ENCODE data around the gene MAGED4B.

MAGED4B gene

GRCh38 chrX:52034211-52034610 is 34.8 kb downstream of the MAGED4B start:
- H3K4me2 ChIP-seq (ENCODE audit: low read length): no peak overlapping the region
- no peaks in the 10 kb centered on the region for H4K20me1 ChIP-seq (ENCODE audit: insufficient read depth, low read length)
- no peak overlapping the region for H3K27ac ChIP-seq (ENCODE audit: low read length)
- H3K9ac ChIP-seq (ENCODE audit: low read length): no peak overlapping the region
- no peak overlapping the region for H3K4me3 ChIP-seq (ENCODE audit: low read length)
- H3K9me3 ChIP-seq (ENCODE audit: insufficient read depth, low read length): no peaks in the 10 kb centered on the region
- H2AFZ ChIP-seq (ENCODE audit: low read depth, low read length): no peak overlapping the region
- no peaks in the 10 kb centered on the region for H3K79me2 ChIP-seq (ENCODE audit: low read length)
- no peaks in the 10 kb centered on the region for H3K27me3 ChIP-seq (ENCODE audit: low read depth, low read length)
- H3K36me3 ChIP-seq (replicated peaks; ENCODE audit: low read depth, low read length): no peaks in the 10 kb centered on the region
- TF ChIP-seq CTCF (IDR thresholded peaks at IDR 0.05; ENCODE audit: low read depth, low read length) (no peak), EZH2phosphoT487 (IDR thresholded peaks at IDR 0.05; ENCODE audit: low read depth) (no peak)
- H3K4me1 ChIP-seq (ENCODE audit: low read length): no peaks in the 10 kb centered on the region

GRCh38 chrX:52031371-52031770 is 37.6 kb downstream of the MAGED4B start:
- H3K36me3 ChIP-seq (replicated peaks; ENCODE audit: low read depth, low read length): no peaks in the 10 kb centered on the region
- no peak for TF ChIP-seq EZH2phosphoT487 (IDR thresholded peaks at IDR 0.05; ENCODE audit: low read depth)
- no peak for TF ChIP-seq CTCF (IDR thresholded peaks at IDR 0.05; ENCODE audit: low read depth, low read length)
- H3K79me2 ChIP-seq (ENCODE audit: low read length): no peaks in the 10 kb centered on the region
- H4K20me1 ChIP-seq (ENCODE audit: insufficient read depth, low read length): no peaks in the 10 kb centered on the region
- no peaks in the 10 kb centered on the region for H3K9me3 ChIP-seq (ENCODE audit: insufficient read depth, low read length)
- no peak overlapping the region for H3K9ac ChIP-seq (ENCODE audit: low read length)
- no peak overlapping the region for H3K4me2 ChIP-seq (ENCODE audit: low read length)
- no peaks in the 10 kb centered on the region for H3K27me3 ChIP-seq (ENCODE audit: low read depth, low read length)
- H3K4me3 ChIP-seq (ENCODE audit: low read length): no peak overlapping the region
- no peaks in the 10 kb centered on the region for H3K4me1 ChIP-seq (ENCODE audit: low read length)
- no peak overlapping the region for H2AFZ ChIP-seq (ENCODE audit: low read depth, low read length)
- no peak overlapping the region for H3K27ac ChIP-seq (ENCODE audit: low read length)

- Histone ChIP-seq H3K9me3 (ENCODE audit: insufficient read depth, low read length) (no peaks in the 10 kb centered on the region), H3K27me3 (ENCODE audit: low read depth, low read length) (no peaks in the 10 kb centered on the region), H3K4me1 (ENCODE audit: low read length) (no peaks in the 10 kb centered on the region), H3K36me3 (replicated peaks; ENCODE audit: low read depth, low read length) (no peaks in the 10 kb centered on the region), H4K20me1 (ENCODE audit: insufficient read depth, low read length) (no peaks in the 10 kb centered on the region), H3K4me3 (ENCODE audit: low read length) (no peak overlapping the region), H3K4me2 (ENCODE audit: low read length) (no peak overlapping the region), H3K79me2 (ENCODE audit: low read length) (no peaks in the 10 kb centered on the region), H3K9ac (ENCODE audit: low read length) (no peak overlapping the region), H2AFZ (ENCODE audit: low read depth, low read length) (no peak overlapping the region), H3K27ac (ENCODE audit: low read length) (no peak overlapping the region)
- TF ChIP-seq EZH2phosphoT487 (IDR thresholded peaks at IDR 0.05; ENCODE audit: low read depth): no peak
- TF ChIP-seq CTCF (IDR thresholded peaks at IDR 0.05; ENCODE audit: low read depth, low read length): no peak
These were observed 53.2 kb downstream of the MAGED4B start for GRCh38 chrX:52015794-52016193.

Data from OCI-LY3 (cell line).